ENCODE measurements around the gene AUTS2.

GRCh38 chr7:70743531-70744325 is 1145.5 kb downstream of the AUTS2 start:
- TF ChIP-seq, protein P1, sequence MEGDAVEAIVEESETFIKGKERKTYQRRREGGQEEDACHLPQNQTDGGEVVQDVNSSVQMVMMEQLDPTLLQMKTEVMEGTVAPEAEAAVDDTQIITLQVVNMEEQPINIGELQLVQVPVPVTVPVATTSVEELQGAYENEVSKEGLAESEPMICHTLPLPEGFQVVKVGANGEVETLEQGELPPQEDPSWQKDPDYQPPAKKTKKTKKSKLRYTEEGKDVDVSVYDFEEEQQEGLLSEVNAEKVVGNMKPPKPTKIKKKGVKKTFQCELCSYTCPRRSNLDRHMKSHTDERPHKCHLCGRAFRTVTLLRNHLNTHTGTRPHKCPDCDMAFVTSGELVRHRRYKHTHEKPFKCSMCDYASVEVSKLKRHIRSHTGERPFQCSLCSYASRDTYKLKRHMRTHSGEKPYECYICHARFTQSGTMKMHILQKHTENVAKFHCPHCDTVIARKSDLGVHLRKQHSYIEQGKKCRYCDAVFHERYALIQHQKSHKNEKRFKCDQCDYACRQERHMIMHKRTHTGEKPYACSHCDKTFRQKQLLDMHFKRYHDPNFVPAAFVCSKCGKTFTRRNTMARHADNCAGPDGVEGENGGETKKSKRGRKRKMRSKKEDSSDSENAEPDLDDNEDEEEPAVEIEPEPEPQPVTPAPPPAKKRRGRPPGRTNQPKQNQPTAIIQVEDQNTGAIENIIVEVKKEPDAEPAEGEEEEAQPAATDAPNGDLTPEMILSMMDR (optimal IDR thresholded peaks at IDR 0.05 in 1 of 3, IDR thresholded peaks at IDR 0.05 in 1 of 3, conservative IDR thresholded peaks at IDR 0.05 in 1 of 3; ENCODE audit: extremely low read depth in 1 of 3, insufficient read depth in 2 of 3, low read length in 3 of 3), result no peak
- no peak for TF ChIP-seq EZH2 (IDR thresholded peaks at IDR 0.05; ENCODE audit: low read length)
